NAMALWA (cell line): ENCODE data around the gene RUSF1.

Experiments
- DNase-seq: peaks from one replicate; pipeline ENCODE4 v3.0.0-alpha.2; 2015; ENCODE audit warnings: low spot score

The RUSF1 gene

DNA sequence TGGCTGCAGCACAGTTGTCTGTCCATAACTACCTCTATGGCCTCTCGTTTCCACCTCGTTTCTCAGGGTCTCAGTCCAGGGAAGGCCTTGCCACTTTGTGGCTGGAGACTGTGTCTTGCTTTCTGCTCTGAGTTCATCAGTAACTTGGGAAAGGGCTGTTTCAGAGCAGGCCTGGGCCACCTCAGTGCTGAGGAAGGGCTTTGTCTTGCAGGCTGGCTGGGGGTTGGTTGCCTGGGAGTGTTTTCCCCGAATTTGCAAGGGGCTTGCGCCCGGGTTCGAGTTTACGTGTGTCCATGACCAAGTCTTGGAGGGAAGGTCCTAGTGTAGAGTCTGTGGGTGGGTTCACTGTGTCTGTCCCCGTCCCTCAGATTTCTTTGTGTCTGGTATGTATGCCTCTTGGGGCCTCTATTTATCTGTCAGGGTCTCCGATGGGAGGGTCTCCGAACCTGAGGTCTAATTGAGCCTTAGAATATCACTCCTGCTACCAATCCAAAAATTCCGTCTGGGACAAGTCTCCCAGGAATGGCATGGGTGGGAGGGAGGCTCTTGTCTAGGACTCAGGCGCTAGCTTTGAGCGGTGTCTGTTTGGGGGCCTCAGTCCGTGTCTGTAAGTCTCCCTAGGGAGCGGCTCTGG is 36.8 kb downstream of the RUSF1 start:
- no peak for DNase-seq

DNA sequence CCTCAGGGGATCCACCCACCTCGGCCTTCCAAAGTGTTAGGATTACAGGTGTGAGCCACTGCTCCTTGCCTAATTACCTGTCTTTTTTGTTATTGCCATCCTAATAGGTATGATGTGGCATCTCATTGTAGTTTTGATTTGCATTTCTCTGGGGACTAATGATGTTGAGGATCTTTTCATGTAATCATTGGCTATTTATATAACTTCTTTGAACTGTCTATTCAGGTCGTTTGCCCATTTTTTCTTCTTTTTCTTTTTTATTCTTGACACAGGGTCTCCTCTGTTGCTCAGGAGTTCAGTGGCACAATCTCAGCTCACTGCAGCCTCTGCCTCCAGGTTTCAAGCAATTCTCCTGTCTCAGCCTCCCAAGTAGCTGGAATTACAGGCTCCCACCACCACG is 37.6 kb downstream of the RUSF1 start:
- DNase-seq = no peak

DNA sequence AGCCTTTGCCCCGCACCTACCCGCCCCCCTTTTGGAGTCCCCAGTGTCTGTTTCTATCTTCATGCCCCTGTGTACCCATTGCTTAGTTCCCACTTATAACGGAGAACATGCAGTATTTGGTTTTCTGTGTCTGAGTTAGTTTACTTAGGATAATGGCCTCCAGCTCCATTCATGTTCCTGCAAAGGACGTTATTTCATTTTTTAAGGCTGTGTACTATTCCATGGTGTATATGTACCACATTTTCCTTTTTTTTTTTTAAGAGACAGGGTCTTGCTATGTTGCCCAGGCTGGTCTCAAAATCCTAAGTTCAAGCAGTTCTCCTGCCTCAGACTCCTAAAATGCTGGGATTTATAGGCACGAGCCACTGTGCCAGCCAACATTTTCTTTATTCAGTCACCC is 40.3 kb downstream of the RUSF1 start:
- no peak for DNase-seq

DNA sequence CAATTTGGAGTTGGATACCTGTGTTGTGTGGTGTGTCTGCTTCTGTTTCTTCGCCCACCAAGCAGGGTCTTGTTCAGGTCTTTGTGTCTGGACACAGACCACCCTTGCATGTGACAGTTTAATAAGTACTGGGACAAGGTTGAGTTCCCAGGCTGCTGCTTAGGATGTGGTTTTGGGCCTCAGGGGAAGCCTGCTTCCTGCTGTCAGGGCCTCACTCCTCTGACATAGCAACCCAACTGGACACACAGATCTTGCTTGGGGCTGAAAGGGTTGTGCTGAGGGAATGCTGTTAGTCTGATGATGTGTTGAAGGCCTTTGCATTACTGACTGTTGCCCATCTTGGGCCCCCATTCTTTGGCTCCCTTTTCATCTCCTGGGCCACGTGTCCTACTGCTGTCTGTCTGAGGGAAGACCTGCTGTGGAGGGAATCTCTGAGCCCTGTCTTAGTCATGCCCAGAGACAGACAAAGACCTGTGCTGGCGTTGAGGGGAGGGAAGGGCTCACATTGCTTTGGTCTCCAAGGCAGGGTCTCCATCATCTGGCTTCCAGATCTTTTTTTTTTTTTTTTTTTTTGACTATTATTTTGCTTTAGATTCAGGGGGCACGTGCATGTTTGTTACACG is 40.9 kb downstream of the RUSF1 start:
- DNase-seq = no peak

DNA sequence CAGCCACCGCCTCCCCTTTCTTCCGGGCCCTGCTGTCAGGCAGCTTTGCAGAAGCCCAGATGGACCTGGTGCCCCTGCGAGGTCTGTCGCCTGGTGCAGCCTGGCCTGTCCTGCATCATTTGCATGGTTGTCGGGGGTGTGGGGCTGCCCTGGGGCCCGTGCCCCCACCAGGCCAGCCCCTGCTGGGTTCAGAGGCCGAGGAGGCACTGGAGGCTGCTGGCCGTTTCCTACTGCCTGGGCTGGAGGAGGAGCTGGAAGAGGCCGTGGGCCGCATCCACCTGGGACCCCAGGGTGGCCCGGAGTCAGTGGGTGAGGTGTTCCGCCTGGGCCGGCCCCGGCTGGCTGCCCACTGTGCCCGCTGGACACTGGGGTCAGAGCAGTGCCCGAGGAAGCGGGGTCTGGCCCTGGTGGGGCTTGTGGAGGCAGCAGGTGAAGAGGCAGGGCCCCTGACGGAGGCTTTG is 41.8 kb downstream of the RUSF1 start:
- no peak for DNase-seq

DNA sequence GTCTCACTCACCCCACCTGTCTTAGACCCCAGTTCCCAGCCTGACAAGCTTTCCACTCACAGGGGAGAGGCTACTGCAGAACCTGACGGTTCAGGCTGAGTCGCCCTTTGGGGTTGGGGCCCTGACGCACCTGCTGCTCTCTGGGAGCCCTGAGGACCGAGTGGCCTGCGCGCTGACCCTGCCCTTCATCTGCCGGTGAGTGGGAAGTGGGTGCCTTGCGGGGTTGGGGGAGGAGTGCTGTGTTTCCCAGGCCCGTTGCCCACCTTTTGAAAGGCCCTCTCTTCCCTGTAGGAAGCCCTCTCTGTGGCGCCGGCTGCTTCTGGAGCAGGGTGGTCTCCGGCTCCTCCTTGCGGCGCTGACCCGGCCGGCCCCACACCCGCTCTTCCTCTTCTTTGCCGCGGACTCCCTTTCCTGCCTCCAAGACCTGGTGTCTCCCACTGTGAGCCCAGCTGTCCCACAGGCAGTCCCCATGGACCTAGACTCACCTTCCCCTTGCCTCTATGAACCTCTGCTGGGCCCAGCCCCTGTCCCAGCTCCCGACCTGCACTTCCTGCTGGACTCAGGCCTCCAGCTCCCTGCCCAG is 42.3 kb downstream of the RUSF1 start:
- no peak for DNase-seq

DNA sequence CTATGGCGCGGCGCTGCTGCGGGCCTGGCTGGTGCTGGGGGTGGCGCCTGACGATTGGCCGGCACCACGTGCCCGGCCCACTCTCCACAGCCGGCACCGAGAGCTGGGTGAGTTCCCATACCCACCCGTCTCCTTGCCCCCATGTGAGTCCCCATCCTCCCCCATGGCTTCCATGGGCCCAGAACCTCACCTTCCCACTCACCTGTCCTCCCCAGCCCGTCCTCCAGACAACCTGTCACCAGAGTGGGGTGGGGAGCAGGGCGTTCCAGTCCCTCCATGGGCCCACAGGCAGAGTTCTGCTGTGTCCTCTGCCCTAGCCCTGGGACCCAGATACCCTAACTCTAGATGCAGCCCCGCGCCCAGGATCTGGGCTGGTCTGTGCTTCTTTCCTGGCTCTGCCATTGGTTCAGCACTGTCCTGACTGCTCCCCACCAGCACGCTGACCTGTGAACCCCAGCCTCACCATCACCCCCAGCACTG is 43.4 kb downstream of the RUSF1 start:
- DNase-seq = no peak

DNA sequence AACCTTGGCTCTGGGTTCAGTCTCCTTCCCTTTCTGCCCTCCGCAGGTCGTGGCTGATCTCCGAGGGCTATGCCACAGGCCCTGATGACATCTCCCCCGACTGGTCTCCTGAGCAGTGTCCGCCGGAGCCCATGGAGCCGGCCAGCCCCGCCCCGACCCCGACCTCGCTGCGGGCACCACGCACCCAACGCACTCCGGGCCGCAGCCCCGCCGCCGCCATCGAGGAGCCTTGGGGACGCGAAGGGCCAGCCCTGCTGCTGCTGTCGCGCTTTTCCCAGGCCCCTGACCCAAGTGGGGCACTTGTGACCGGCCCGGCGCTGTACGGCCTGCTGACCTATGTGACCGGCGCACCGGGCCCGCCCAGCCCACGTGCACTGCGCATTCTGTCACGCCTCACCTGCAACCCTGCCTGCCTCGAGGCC is 43.8 kb downstream of the RUSF1 start:
- DNase-seq = no peak

DNA sequence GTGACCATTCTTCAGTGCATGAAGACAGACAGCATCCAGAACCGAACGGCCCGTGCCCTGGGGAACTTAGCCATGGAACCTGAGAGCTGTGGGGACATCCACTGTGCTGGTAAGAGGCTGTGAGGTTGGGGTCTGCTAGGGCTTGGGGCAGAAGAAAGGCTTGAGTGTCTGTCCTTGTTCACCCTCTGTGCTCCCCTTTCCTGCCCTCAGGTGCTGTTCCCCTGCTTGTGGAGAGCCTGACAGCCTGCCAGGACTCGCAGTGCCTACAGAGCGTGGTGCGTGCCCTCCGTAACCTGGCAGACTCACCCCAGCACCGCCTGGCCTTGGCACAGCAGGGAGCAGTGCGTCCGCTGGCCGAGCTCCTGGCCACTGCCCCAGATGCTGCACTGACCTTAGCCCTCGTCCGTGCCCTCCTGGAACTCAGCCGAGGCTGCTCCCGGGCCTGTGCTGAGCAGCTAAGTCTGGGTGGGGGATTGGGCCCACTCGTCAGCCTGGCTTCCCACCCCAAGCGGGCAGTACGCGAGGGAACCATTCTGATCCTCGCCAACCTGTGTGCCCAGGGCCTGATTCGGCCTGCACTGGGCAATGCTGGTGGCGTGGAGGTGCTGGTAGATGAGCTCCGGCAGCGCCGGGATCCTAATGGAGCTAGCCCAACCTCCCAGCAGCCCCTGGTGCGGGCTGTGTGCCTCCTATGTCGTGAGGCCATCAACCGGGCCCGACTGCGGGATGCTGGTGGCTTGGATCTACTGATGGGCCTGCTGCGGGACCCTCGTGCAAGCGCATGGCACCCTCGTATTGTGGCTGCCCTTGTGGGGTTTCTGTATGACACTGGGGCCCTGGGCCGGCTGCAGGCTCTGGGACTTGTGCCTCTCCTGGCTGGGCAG is 46.0 kb downstream of the RUSF1 start:
- no peak for DNase-seq

DNA sequence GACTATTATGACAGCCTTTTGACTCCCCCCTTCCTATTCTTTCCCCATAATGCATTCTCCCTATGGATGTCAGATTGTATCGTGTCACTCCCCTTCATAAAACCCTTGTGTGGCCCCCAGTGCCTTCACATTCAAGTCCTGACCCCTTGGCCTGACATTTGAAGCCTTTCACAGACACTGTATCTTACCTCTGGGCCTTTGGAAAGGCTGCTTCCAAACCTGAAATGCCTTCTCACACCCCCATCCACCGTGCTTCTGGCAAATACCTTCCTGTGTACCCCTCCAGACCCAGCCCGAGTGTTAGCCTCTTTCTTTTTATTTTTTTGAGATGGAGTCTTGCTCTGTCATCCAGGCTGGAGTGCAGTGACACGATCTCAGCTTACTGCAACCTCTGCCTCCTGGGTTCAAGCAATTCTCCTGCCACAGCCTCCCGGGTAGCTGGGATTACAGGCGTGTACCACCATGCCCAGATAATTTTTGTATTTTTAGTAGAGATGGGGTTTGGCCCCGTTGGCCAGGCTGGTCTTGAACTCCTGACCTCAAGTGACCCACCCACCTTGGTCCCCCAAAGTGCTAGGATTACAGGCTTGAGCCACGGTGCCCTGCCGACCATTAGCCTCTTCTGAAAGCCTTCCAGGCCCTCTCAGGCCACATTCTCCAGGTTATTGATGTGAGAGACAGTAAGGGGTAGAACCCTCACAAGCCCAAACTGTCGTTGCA is 46.8 kb downstream of the RUSF1 start:
- DNase-seq = no peak

DNA sequence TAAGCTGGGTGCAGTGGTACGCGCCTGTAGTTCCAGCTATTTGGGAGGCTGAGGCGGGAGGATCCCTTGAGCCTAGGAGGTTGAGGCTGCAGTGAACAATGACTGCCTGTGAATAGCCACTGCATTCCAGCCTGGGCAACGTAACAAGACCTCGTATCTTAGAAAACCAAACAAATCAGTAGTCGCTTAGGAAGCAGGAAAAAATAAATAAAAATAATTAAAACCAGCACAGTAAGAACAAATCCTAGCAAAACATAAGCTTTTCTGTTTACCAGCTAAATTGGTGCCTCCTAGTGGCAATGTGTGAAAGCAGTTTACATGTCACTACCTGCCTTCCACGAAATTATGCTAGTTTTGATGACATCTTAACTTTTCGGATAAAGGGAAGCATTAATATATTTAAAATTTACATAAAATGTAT is 47.6 kb downstream of the RUSF1 start:
- DNase-seq = peak; percentile 72

DNA sequence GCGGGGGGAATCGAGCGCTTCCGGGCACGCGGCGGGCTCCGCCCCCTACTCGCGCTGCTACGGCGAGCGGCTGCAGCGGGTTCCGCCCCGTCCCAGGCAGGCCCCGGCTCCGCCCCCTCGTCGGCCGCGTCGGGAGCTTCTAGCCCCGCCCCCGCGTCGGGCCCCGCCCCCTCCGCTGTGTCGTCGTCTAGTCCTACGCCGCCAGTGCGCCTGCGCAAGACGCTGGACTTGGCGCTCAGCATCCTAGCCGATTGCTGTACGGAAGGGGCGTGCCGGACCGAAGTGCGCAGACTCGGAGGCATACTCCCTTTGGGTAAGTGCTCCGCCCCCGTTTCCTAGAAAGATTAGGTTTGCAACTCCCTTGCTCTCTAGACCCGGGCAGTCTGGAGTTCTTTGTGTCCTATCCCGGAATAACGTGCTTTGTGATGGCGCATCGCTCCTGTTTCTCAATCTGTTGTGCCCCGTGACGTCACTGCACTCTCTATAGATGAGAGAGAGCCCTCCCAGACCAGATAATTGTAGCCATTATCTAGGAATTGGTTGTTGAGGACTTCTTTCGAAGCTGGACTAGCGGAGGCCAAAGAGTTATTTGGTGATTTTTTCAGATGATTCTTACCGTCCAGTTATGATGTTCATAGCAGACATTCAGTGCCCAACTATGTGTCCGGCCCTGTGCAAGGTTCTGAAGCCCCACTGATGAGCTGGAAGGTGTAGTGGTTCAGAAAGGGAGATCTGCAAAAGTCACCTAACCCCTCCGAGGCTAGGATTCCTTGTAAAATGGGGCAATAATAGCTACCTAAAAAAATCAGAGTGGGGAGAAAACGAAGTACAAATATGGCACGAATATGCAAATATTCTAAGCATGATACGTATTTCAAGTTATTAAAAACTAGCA is 48.3 kb downstream of the RUSF1 start:
- DNase-seq = peak; percentile 99

DNA sequence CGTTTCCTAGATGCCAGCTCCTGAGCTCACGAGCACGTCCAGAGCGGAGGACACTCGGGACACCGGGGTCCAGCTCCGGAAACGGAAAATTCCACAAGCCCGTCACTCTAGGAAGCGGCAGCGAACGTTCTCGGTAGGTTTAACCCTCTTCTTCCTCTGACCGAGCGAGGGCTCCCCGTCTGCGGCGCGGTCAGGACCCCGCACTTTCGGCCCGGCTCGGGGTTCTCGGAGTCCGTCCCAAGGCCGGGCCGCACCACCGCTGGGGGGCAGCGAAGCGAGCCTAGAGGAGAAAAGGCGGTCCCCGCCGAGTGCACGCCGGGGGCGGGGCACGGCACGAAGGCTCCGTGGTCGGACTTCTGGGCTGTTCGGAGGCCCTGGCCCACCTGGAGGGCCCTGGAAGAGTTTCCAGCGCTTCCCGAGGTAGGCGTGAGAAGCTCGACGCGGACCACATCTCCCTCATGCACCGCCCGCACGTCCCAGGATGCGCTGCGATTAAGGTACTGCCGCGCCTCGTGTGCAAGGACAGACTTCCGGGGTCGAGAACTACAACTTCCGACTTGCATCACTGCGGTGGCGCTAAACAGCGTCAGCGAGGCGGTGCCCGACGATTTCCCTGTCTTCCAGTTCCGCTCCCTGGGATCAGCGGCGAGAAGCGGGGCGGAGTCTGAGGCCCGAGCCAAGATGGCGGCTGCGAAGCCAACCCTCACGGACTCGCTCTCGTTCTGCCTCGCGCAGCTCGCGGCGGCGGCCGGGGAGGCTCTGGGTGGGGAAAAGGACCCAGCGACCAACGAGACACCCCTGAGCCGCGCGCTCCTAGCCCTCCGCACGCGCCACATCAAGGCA is 49.1 kb downstream of the RUSF1 start, which contains the start of gene ARMC5:
Gene ARMC5, plus strand, starts transcription at position 658 of the 843 bp plus-strand sequence. Its CDS starts 24 bp downstream, at position 682.
- peak; percentile 96 for DNase-seq

DNA sequence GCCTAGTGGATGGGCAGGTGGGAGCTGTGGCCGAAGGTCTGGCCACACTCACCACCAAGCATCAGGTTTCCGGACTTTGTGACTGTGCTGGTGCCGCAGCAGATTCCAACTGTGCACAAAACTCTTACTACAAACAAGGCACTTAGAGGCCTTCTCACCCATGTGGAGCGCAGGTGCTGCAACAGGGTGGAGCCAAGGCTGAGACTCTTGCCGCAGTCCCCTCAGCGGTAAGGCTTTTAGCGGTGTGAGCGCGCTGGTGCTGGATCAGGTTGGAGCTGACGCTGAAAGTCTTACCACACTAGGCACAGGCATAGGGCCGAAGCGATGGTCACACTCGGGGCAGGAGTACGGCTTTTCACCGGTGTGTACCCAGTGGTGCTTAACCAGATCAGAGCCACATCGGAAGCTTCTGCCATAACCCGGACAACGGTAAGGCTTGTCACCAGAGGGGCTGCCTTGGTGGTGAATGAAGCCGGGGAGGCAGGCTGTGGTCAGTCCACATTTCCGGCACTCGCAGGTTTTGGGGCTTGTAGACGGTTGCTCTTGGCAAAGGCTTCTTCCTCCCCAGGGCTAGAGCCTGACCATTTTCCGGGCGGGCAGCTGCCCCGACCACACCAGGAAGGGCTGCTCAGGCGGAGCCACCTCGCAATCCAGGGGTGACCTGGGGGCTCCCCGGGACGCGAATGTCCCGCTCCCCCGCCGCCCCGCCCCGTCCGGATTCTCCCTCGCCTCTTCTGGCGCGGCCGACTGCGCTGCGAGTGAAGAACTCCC is 49.9 kb downstream of the RUSF1 start:
- peak; percentile 78 for DNase-seq

DNA sequence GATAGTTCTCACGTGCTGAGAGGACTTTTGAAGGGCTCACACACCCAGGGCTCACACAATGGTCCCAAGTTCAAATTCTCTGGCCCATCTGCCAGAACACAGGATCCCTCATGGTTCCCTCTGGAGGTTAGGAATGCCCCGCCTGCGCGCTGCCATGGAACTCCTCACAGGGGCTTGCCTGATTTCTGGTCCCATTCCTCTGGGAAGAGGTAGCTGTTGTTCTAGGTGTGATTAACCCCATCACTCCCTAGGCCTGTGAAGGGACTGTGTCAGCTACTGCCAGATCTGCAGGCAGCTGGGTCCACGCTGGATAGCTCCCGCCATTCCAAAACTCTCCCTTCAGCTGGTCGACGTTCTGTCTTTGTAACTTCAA is 51.2 kb downstream of the RUSF1 start:
- no peak for DNase-seq

DNA sequence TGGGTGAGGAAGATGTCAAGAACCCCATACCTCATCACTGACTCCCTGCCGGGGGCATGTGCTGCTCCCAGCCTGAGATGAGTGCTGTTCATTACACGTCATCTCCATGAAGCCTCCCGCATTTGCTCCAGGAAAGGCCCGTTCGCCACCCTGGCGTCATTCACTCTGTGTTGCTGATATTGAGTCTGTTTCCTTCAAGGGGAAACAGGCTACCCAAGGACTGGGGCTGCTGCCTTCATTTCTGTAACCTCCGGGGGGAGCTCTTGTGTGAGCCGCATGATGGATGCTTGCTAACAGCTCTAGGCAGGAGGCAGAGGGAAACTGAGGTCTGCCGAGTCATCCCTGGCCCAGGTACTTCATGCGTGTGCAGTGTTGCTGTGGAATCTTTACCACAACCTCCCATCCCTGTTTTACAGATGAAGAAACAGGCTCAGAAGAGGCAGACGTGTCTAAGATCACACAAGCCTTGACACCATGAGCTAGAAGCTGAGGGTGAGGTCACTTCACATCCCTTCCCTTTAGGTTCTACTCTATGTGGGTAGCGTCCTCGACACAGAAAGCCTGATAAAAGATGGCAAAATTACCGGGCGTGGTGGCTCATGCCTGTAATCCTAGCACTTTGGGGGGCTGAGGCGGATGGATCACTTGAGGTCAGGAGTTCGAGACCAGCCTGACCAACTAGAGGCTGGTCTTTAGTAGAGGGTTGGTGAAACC is 52.4 kb downstream of the RUSF1 start:
- DNase-seq = peak; percentile 58

DNA sequence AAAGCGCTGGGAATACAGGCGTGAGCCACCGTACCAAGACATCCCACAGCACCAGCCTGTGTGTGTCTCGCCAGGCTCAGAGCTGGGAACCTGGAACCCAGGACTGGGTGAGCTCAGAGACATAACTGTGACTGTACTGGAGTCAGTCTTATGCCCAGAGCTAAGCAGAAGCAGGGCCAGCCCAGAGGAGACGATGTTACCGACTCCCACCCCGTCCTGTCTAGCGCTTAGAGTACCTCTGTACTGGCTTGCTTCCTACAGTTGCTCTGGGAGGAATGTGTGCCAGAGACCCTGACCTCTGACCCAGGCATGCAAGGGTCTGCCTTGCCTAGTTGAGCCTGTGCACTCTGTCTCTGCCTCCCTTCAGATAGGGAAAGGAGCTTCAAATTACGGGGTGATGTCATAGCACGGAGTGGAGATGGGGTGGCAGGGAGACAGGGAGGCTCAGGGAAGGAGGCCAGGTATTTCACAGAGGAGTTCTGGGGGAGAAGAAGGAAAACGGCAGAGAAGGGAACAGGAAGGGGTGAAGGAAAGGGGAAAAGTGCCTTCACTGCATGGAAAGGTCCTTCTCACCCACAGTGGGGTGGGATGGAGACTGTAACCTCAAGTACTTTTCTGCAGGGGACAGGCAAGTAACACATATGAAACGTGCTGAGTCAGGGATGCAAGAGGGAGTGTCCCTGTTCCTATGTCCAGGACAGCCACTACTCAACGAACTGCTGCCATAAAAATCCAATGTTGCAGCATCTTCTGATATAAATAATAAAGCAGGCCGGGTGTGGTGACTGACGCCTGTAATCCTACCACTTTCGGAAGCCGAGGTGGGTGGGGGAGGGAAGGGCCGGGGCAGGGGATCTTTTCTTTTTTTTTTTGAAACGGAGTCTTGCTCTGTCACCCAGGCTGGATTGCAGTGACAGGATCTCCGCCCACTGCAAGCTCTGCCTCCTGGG is 54.7 kb downstream of the RUSF1 start:
- DNase-seq = no peak
